GM19035 (cell line): Measurements from ENCODE around the gene PRDM10.
A peak's percentile ranks its signal among the peaks of the same experiment; 100 is the strongest.
"Not testable (repeated sequence)": the region's sequence is repeated elsewhere in the genome, so short reads cannot be mapped to it uniquely, and the experiment has no call there.

ENCODE experiments used
- ATAC-seq: cut with Tn5 transposase; IDR thresholded peaks from one replicate; pipeline ENCODE4 v1.9.1; 2021; ENCODE audit not compliant: unreplicated experiment

Gene PRDM10

DNA sequence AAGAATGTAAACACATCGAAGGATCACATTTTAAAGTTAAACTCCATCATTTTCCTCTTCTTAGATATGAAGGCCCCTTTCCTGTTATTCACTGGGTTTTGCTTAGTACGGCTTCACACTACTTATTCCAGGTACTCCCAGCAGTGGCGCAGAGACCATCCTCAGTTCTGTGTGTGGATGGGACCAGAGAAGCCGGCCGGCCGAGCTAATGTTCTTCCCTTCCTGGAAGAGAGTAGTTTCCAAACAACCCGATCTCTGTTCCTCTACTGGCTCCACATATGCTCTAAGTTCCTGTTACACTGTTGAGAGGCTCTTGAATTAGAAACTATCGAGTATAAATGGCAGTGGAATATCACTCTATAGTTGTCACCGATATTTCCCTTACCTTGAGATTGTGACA lies 106.6 kb downstream of the PRDM10 start:
- no peak for ATAC-seq

DNA sequence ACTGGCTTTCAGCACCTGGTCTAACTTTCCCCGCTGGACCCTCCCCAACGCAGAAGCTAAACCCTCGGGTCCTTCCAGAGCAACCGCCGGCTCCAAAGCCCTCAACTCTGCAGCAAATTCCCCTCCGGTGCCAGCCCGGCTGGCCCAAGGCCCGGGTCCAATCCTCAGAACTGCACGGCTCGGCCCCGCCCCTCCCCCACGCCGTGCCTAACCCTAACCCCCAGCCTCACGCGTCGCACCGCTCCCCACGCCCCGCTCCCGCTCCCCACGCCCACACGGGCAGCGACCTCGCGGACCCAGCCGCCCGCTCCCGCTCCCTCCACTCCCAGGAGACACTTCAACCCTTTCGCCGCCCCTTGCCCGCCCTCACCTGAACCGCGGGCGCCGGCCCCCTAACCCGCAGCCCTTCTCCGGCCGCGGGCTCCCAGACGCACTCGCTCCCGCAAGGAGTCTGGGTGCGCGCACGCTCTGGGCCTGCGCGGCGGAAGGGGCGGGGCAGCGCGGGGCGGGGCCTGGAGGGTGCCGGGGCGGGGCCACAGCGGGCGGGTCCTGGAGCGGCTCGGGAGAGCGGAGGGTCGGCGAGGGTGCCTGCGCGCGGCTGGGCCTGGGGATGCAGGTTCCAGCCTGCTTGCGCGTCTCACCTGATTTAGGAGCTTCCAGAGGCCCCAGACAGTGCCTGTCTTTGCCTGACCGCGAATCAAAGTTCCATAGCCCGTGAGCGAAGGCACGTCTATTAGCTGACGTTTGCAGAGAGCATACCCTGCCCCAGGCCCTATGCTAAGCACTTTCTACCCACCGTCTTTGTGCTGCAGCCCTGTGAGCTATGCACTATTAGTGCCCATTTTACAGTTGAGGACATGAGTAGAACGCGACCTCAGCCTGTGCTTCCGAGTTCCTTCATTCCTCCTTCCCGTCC lies 107.3 kb downstream of the PRDM10 start, which contains the start of gene NFRKB:
TSS of gene NFRKB (minus strand) at position 453 of the 916 bp plus-strand sequence. CDS start 2,729 bp downstream, outside the sequence.
- peak; percentile 94 for ATAC-seq

DNA sequence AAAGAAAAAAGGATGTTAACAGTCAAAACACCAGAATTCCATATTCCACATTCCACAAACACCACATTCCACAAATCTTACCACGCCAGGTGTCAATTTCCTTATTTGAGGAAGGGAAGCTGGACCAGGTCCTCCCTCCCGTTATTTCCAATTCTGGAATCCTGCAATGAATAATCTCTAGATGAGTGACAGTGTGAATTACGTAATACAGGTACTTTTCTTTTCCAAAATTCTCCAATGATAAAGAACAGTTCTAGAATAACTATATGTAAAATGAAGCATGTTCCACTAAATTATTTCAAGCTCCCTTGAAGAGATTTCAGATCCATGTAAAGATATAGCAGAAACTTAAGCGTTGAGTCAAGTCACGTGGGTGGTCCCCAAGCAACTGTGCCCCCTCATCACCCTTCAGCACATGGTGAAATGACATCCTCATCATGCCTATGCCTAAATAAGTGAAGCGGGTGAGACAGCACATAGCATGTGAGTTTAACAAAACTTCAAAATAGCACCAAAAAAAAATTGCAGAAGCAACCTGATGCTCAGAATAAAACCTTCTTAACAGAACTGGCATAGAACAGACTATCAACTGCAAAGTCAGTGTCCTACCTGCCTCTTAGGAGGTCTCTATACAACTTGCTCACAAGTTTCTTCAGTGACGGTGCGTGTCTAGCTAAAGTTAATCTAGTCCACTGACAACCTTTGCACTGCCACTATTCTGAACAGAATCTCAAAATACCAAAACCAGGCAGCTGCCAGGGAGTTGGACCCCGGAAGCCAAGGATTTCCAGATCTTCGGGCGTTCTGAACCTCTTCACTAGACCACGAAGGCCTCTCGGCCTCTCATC lies 108.1 kb downstream of the PRDM10 start:
- no peak for ATAC-seq

GRCh38 chr11:129888451-129888850 lies 114.2 kb downstream of the PRDM10 start:
- no peak for ATAC-seq

GRCh38 chr11:129885381-129885780 lies 117.3 kb downstream of the PRDM10 start:
- ATAC-seq = no peak

- no peak for ATAC-seq
These were observed 118.1 kb downstream of the PRDM10 start for GRCh38 chr11:129884581-129884980.

DNA sequence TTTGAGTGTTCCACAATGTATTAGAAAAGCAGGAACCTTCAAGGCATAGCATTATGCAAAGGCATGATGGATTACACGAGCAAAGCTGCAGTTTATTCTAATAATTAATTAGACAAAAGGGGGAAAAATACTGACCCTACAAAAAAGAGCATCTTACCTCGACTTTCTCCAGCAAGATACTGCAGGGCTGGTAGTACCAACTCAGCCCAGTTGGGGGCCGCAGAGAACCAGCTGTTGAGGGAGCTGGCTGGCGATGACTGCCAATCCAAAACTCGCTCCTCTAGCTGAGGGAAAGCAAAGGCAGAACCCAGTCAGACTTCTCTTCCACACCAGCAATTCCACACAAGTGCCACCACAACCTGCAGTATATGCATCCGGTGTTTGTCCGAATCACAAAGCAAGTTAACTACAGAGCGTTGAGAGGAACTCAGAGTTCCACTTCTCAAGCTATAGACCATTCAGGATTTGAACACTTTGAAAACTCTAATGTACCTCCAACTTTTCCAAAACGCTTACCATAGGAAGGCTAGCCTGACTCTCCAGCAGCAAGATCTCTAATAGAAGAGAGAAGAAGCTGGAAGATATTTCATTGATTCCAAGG lies 121.0 kb downstream of the PRDM10 start:
- ATAC-seq = peak; percentile 58

- ATAC-seq = no peak
These were observed 122.3 kb downstream of the PRDM10 start for GRCh38 chr11:129880311-129880710.

- no peak for ATAC-seq
These were observed 130.7 kb downstream of the PRDM10 start for GRCh38 chr11:129871914-129872313.

GRCh38 chr11:129868626-129869025 lies 134.0 kb downstream of the PRDM10 start:
- not testable (repeated sequence) for ATAC-seq

DNA sequence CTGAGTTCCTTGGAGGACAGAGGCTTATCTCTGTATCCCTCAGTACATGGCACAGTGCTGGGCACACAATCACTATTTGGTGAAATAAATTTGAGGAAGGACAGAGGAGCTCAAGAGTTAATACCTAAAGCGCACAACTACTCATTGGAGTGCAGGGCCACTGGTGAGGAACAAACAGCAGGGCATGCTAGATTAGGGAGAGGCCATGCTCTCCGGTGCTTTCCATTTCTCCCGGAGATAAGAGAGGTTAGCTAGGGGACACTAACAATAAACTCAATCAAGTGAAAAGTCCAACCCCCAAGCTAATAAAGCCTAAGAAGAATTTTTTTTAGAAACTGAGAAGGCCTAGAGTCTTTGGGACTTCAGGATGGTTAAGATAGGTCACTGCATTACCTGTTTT lies 136.3 kb downstream of the PRDM10 start:
- ATAC-seq = no peak

DNA sequence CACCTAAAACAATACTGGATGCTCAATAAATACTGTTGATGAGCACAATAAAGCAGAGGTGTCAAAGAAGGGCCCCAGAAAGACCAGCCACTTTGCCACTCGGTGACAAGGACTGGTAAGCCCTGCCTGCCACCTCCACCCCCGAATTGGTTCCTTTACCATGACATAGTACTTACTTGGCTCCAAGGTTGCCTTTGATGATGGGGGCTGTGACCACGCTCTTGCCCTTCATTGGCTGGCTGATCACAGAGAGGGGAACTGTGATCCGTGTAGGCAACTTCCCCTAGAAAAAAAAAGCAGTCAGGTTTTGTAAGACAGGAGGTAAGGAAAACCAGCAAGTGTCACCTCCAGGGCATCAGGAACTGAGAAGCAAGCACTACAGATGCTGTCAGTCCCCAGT lies 136.9 kb downstream of the PRDM10 start:
- no peak for ATAC-seq

GRCh38 chr11:129864811-129865210 lies 137.8 kb downstream of the PRDM10 start:
- ATAC-seq = no peak

GRCh38 chr11:129861702-129862522 lies 140.7 kb downstream of the PRDM10 start:
- no peak for ATAC-seq

- ATAC-seq = no peak
These were observed 146.6 kb downstream of the PRDM10 start for GRCh38 chr11:129856036-129856435.

GRCh38 chr11:129855086-129855485 lies 147.5 kb downstream of the PRDM10 start:
- ATAC-seq = no peak

- ATAC-seq = no peak
These were observed 148.3 kb downstream of the PRDM10 start for GRCh38 chr11:129854232-129854805.

- ATAC-seq = no peak
These were observed 149.0 kb downstream of the PRDM10 start for GRCh38 chr11:129853518-129854231.

DNA sequence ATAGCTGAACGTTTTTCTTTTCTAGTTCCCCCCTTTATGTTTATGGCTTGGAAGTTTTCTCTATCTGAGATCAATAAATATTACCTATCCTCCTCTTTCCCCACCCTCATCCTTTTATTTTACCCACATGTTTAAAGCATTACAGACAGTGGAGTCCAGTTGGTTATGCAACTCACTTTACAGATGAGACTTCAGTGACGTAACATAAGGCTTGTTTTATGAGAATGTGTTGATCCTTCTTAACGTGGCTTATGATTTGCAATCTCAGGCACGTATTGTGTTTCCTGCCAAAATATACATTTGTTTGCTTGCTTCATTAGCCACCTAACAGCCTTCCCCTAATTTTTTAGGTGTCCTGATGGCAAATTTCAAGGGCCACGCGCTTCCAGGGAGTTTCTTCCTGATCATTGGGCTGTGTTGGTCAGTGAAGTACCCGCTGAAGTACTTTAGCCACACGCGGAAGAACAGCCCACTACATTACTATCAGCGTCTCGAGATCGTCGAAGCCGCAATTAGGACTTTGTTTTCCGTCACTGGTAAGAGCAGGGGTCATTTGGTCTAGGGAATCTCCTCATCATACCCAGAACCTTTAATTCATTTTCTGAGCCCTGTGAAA lies 150.4 kb downstream of the PRDM10 start:
- no peak for ATAC-seq
